ENCODE measurements around the gene LOXL1.

LOXL1 gene

DNA sequence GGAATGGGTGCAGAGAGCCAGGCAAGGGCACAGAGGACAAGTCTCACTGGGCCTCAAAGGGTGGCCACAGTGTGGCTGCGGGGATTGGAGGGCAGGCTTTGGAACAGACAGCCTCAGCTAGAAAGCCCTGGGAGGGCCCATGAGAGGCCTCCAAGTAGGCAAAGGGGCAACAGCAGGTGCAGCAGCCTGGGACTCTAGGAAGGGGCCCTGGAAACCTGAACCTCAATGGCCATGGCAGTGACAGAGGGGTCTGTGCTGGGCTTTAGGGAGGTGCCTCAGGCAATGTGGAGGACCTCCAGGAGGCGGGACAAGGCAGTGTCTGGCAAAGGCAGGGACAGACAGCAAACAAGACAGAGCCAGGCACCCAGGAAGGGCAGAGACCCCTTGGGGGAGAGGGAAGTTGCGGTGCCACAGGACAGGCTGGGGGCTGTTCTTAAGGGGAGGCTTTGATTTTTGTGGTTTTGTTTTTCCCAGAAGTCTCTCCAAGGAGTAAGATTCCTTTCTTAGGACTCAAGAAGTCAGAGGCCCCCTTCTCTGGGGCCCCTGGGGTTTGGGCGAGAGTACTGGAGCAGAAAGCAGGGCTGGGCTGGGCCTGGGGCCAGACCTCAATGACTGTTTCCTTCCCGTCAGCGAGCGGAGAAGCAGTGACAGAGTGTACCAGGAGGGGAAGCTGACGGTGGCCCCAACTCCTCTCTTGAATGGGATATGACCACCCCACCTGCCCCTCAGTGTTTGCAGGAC, 56.1 kb downstream of the LOXL1 start:
- Histone ChIP-seq H3K4me2 (ENCODE audit: low read length) (no peak overlapping the region), H3K27me3 (ENCODE audit: insufficient read depth, low read length, poor library complexity) (no peaks in the 10 kb centered on the region), H3K4ac (ENCODE audit: low read depth, low read length) (no peak overlapping the region), H3K23ac (ENCODE audit: low read length) (no peak overlapping the region), H3K18ac (ENCODE audit: low read length) (no peak overlapping the region), H2BK5ac (ENCODE audit: low read length) (no peak overlapping the region), H3K9ac (ENCODE audit: low read length) (no peak overlapping the region), H4K5ac (ENCODE audit: low read length) (no peak overlapping the region), H2BK15ac (replicated peaks; ENCODE audit: low read depth) (no peak overlapping the region), H3K79me2 (ENCODE audit: control insufficient read depth, insufficient read depth, low read length) (no peaks in the 10 kb centered on the region), H3K4me3 (ENCODE audit: low read length) (no peak overlapping the region), H3K27ac (ENCODE audit: low read depth, low read length) (no peak overlapping the region), H4K8ac (ENCODE audit: low read depth, low read length) (no peak overlapping the region), H2BK120ac (ENCODE audit: low read depth, low read length) (no peak overlapping the region), H3K36me3 (ENCODE audit: control insufficient read depth, insufficient read depth, low read length) (no peaks in the 10 kb centered on the region), H2AK5ac (ENCODE audit: low read length) (no peak overlapping the region), H3K56ac (ENCODE audit: low read length) (no peak overlapping the region), H3K4me1 (ENCODE audit: control insufficient read depth, low read depth, low read length) (no peaks in the 10 kb centered on the region), H3K79me1 (ENCODE audit: low read length) (no peaks in the 10 kb centered on the region)
- no CpG with 5 or more reads among the region's 8 CpGs for WGBS (ENCODE audit: extremely low coverage, insufficient coverage, low lambda C conversion rate)
- DNase-seq = no peak

DNA sequence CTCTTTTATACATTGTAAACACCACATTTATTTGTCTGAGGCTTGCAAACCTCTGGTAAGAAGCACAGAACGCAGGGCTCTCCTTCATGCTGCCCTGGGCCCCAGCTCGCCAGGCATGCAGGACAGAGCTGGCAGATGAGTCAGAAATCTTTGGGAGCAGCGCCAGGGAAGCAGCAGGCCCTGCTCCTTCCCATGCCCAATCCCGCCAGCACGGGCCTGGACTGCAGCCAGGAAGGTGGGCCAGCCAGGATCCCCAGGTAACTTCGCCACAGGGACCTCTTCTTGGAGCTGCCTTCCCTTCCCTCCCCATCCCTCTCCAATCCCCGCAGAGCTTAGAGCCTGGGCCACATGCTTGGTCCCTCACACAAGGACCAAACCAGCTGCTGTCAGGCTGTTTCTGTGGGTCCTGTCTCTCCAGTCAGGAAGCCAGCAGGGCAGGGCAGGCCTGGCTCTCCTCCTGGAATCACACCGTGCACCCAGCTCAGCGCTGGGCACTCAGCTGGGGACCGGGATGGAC, 57.0 kb downstream of the LOXL1 start:
- no peak overlapping the region for H3K9ac ChIP-seq (ENCODE audit: low read length)
- H3K4me2 ChIP-seq (ENCODE audit: low read length) = no peak overlapping the region
- no CpG with 5 or more reads among the region's 10 CpGs for WGBS (ENCODE audit: extremely low coverage, insufficient coverage, low lambda C conversion rate)
- no peak overlapping the region for H4K8ac ChIP-seq (ENCODE audit: low read depth, low read length)
- H2AK5ac ChIP-seq (ENCODE audit: low read length) = no peak overlapping the region
- H3K79me2 ChIP-seq (ENCODE audit: control insufficient read depth, insufficient read depth, low read length) = no peaks in the 10 kb centered on the region
- H3K4me3 ChIP-seq (ENCODE audit: low read length) = no peak overlapping the region
- H3K18ac ChIP-seq (ENCODE audit: low read length) = no peak overlapping the region
- H3K23ac ChIP-seq (ENCODE audit: low read length) = no peak overlapping the region
- H2BK15ac ChIP-seq (replicated peaks; ENCODE audit: low read depth) = no peak overlapping the region
- H4K5ac ChIP-seq (ENCODE audit: low read length) = no peak overlapping the region
- no peak overlapping the region for H2BK120ac ChIP-seq (ENCODE audit: low read depth, low read length)
- DNase-seq = no peak
- no peak overlapping the region for H3K4ac ChIP-seq (ENCODE audit: low read depth, low read length)
- H3K27me3 ChIP-seq (ENCODE audit: insufficient read depth, low read length, poor library complexity) = no peaks in the 10 kb centered on the region
- no peaks in the 10 kb centered on the region for H3K36me3 ChIP-seq (ENCODE audit: control insufficient read depth, insufficient read depth, low read length)
- H2BK5ac ChIP-seq (ENCODE audit: low read length) = no peak overlapping the region
- H3K4me1 ChIP-seq (ENCODE audit: control insufficient read depth, low read depth, low read length) = no peaks in the 10 kb centered on the region
- H3K79me1 ChIP-seq (ENCODE audit: low read length) = no peaks in the 10 kb centered on the region
- no peak overlapping the region for H3K27ac ChIP-seq (ENCODE audit: low read depth, low read length)
- H3K56ac ChIP-seq (ENCODE audit: low read length) = no peak overlapping the region

DNA sequence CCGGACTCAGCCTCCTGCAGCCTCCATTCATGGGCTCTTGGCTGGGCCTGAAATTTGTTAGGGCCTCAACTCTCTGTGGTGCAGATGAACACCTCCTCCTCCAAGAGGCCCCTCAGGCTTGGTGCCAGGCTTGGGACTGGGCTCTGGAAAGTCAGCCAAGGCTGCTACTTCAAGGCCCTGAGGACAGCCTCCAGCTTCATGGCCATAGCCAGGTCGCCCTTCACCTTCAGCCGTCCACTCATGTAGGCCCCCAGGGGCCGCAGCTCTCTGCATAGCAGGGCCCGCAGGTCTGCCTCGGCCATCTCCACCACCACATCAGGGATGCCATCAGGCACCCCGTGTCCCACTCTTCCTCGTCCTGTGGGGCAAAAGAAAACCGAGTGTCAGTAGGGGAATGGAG, 57.5 kb downstream of the LOXL1 start:
- H3K56ac ChIP-seq (ENCODE audit: low read length) = no peak overlapping the region
- H3K18ac ChIP-seq (ENCODE audit: low read length) = no peak overlapping the region

GRCh38 chr15:73984208-73984979, 58.1 kb downstream of the LOXL1 start:
- no CpG with 5 or more reads among the region's 13 CpGs for WGBS (ENCODE audit: extremely low coverage, insufficient coverage, low lambda C conversion rate)
- H3K4ac ChIP-seq (ENCODE audit: low read depth, low read length) = no peak overlapping the region
- no peaks in the 10 kb centered on the region for H3K4me1 ChIP-seq (ENCODE audit: control insufficient read depth, low read depth, low read length)
- no peak overlapping the region for H3K18ac ChIP-seq (ENCODE audit: low read length)
- H3K27me3 ChIP-seq (ENCODE audit: insufficient read depth, low read length, poor library complexity) = no peaks in the 10 kb centered on the region
- H4K5ac ChIP-seq (ENCODE audit: low read length) = no peak overlapping the region
- no peaks in the 10 kb centered on the region for H3K79me1 ChIP-seq (ENCODE audit: low read length)
- no peak overlapping the region for H3K4me2 ChIP-seq (ENCODE audit: low read length)
- no peak overlapping the region for H4K8ac ChIP-seq (ENCODE audit: low read depth, low read length)
- no peak overlapping the region for H3K23ac ChIP-seq (ENCODE audit: low read length)
- no peak overlapping the region for H2AK5ac ChIP-seq (ENCODE audit: low read length)
- H3K56ac ChIP-seq (ENCODE audit: low read length) = no peak overlapping the region
- no peak overlapping the region for H3K4me3 ChIP-seq (ENCODE audit: low read length)
- H3K27ac ChIP-seq (ENCODE audit: low read depth, low read length) = no peak overlapping the region
- no peak overlapping the region for H3K9ac ChIP-seq (ENCODE audit: low read length)
- H3K79me2 ChIP-seq (ENCODE audit: control insufficient read depth, insufficient read depth, low read length) = no peaks in the 10 kb centered on the region
- no peaks in the 10 kb centered on the region for H3K36me3 ChIP-seq (ENCODE audit: control insufficient read depth, insufficient read depth, low read length)
- H2BK5ac ChIP-seq (ENCODE audit: low read length) = no peak overlapping the region
- H2BK120ac ChIP-seq (ENCODE audit: low read depth, low read length) = no peak overlapping the region
- no peak for DNase-seq
- no peak overlapping the region for H2BK15ac ChIP-seq (replicated peaks; ENCODE audit: low read depth)

More for the DNA sequence above, 57.5 kb downstream of the LOXL1 start:
- H3K27me3 ChIP-seq (ENCODE audit: insufficient read depth, low read length, poor library complexity) = no peaks in the 10 kb centered on the region
- H3K79me2 ChIP-seq (ENCODE audit: control insufficient read depth, insufficient read depth, low read length) = no peaks in the 10 kb centered on the region
- no peak overlapping the region for H3K4me3 ChIP-seq (ENCODE audit: low read length)
- no peak overlapping the region for H2BK120ac ChIP-seq (ENCODE audit: low read depth, low read length)
- no peak overlapping the region for H3K9ac ChIP-seq (ENCODE audit: low read length)
- H3K27ac ChIP-seq (ENCODE audit: low read depth, low read length) = no peak overlapping the region
- H3K36me3 ChIP-seq (ENCODE audit: control insufficient read depth, insufficient read depth, low read length) = no peaks in the 10 kb centered on the region
- no peaks in the 10 kb centered on the region for H3K4me1 ChIP-seq (ENCODE audit: control insufficient read depth, low read depth, low read length)
- no peaks in the 10 kb centered on the region for H3K79me1 ChIP-seq (ENCODE audit: low read length)
- H2BK5ac ChIP-seq (ENCODE audit: low read length) = no peak overlapping the region
- no CpG with 5 or more reads among the region's 9 CpGs for WGBS (ENCODE audit: extremely low coverage, insufficient coverage, low lambda C conversion rate)
- H4K8ac ChIP-seq (ENCODE audit: low read depth, low read length) = no peak overlapping the region
- H2AK5ac ChIP-seq (ENCODE audit: low read length) = no peak overlapping the region
- H2BK15ac ChIP-seq (replicated peaks; ENCODE audit: low read depth) = no peak overlapping the region
- H3K23ac ChIP-seq (ENCODE audit: low read length) = no peak overlapping the region
- H3K4me2 ChIP-seq (ENCODE audit: low read length) = no peak overlapping the region
- H3K4ac ChIP-seq (ENCODE audit: low read depth, low read length) = no peak overlapping the region
- no peak for DNase-seq
- H4K5ac ChIP-seq (ENCODE audit: low read length) = no peak overlapping the region

GRCh38 chr15:73985101-73985873, 59.0 kb downstream of the LOXL1 start:
- WGBS (ENCODE audit: extremely low coverage, insufficient coverage, low lambda C conversion rate) = no CpG with 5 or more reads among the region's 13 CpGs
- no peak overlapping the region for H4K8ac ChIP-seq (ENCODE audit: low read depth, low read length)
- H4K5ac ChIP-seq (ENCODE audit: low read length) = no peak overlapping the region
- no peak overlapping the region for H3K4ac ChIP-seq (ENCODE audit: low read depth, low read length)
- no peak overlapping the region for H2BK120ac ChIP-seq (ENCODE audit: low read depth, low read length)
- no peaks in the 10 kb centered on the region for H3K27me3 ChIP-seq (ENCODE audit: insufficient read depth, low read length, poor library complexity)
- H3K79me2 ChIP-seq (ENCODE audit: control insufficient read depth, insufficient read depth, low read length) = no peaks in the 10 kb centered on the region
- H3K18ac ChIP-seq (ENCODE audit: low read length) = no peak overlapping the region
- no peak overlapping the region for H3K4me3 ChIP-seq (ENCODE audit: low read length)
- no peaks in the 10 kb centered on the region for H3K79me1 ChIP-seq (ENCODE audit: low read length)
- H3K4me2 ChIP-seq (ENCODE audit: low read length) = no peak overlapping the region
- no peak overlapping the region for H3K56ac ChIP-seq (ENCODE audit: low read length)
- no peak for DNase-seq
- no peak overlapping the region for H2BK5ac ChIP-seq (ENCODE audit: low read length)
- H2BK15ac ChIP-seq (replicated peaks; ENCODE audit: low read depth) = no peak overlapping the region
- H3K27ac ChIP-seq (ENCODE audit: low read depth, low read length) = no peak overlapping the region
- no peak overlapping the region for H2AK5ac ChIP-seq (ENCODE audit: low read length)
- H3K36me3 ChIP-seq (ENCODE audit: control insufficient read depth, insufficient read depth, low read length) = no peaks in the 10 kb centered on the region
- H3K23ac ChIP-seq (ENCODE audit: low read length) = no peak overlapping the region
- H3K4me1 ChIP-seq (ENCODE audit: control insufficient read depth, low read depth, low read length) = no peaks in the 10 kb centered on the region
- no peak overlapping the region for H3K9ac ChIP-seq (ENCODE audit: low read length)

Data from mesendoderm (in vitro differentiated cells).